Measurements from ENCODE around the gene CSH2.

CSH2 gene

GRCh38 chr17:63830278-63830677, 43.2 kb downstream of the CSH2 start:
- no peak overlapping the region for H3K9ac ChIP-seq (ENCODE audit: low read length)
- H3K23ac ChIP-seq (ENCODE audit: low read length) = no peak overlapping the region
- no peak overlapping the region for H2BK120ac ChIP-seq (ENCODE audit: low read depth, low read length)
- H3K4me3 ChIP-seq (ENCODE audit: low read length) = no peak overlapping the region
- no peak overlapping the region for H3K4ac ChIP-seq (ENCODE audit: low read depth, low read length)
- no peak overlapping the region for H2BK15ac ChIP-seq (replicated peaks; ENCODE audit: low read depth)
- no peak overlapping the region for H4K5ac ChIP-seq (ENCODE audit: low read length)
- no peak overlapping the region for H3K56ac ChIP-seq (ENCODE audit: low read length)
- no peak overlapping the region for H3K4me2 ChIP-seq (ENCODE audit: low read length)
- no peak overlapping the region for H3K27ac ChIP-seq (ENCODE audit: low read depth, low read length)
- no peak overlapping the region for H2BK5ac ChIP-seq (ENCODE audit: low read length)
- no peak for DNase-seq
- H3K27me3 ChIP-seq (ENCODE audit: insufficient read depth, low read length, poor library complexity) = no peaks in the 10 kb centered on the region
- no peak overlapping the region for H3K18ac ChIP-seq (ENCODE audit: low read length)
- no peaks in the 10 kb centered on the region for H3K4me1 ChIP-seq (ENCODE audit: control insufficient read depth, low read depth, low read length)
- H2AK5ac ChIP-seq (ENCODE audit: low read length) = no peak overlapping the region
- peaks cover 21% of the 10 kb centered on the region for H3K79me1 ChIP-seq (ENCODE audit: low read length)
- no CpG with 5 or more reads among the region's 5 CpGs for WGBS (ENCODE audit: extremely low coverage, insufficient coverage, low lambda C conversion rate)
- H3K79me2 ChIP-seq (ENCODE audit: control insufficient read depth, insufficient read depth, low read length) = peaks cover 32% of the 10 kb centered on the region
- no peak overlapping the region for H4K8ac ChIP-seq (ENCODE audit: low read depth, low read length)
- H3K36me3 ChIP-seq (ENCODE audit: control insufficient read depth, insufficient read depth, low read length) = peaks cover 23% of the 10 kb centered on the region

GRCh38 chr17:63828936-63829335, 44.5 kb downstream of the CSH2 start:
- Histone ChIP-seq H3K56ac (ENCODE audit: low read length) (peak overlapping the region; percentile 1), H3K4me1 (ENCODE audit: control insufficient read depth, low read depth, low read length) (no peaks in the 10 kb centered on the region), H3K4ac (ENCODE audit: low read depth, low read length) (no peak overlapping the region), H3K4me3 (ENCODE audit: low read length) (no peak overlapping the region), H3K79me2 (ENCODE audit: control insufficient read depth, insufficient read depth, low read length) (peaks cover 34% of the 10 kb centered on the region), H3K18ac (ENCODE audit: low read length) (no peak overlapping the region), H2BK15ac (replicated peaks; ENCODE audit: low read depth) (no peak overlapping the region), H2AK5ac (ENCODE audit: low read length) (no peak overlapping the region), H3K27me3 (ENCODE audit: insufficient read depth, low read length, poor library complexity) (no peaks in the 10 kb centered on the region), H3K36me3 (ENCODE audit: control insufficient read depth, insufficient read depth, low read length) (peaks cover 24% of the 10 kb centered on the region), H2BK120ac (ENCODE audit: low read depth, low read length) (no peak overlapping the region), H3K23ac (ENCODE audit: low read length) (no peak overlapping the region), H4K5ac (ENCODE audit: low read length) (no peak overlapping the region), H3K4me2 (ENCODE audit: low read length) (no peak overlapping the region), H3K27ac (ENCODE audit: low read depth, low read length) (no peak overlapping the region), H4K8ac (ENCODE audit: low read depth, low read length) (no peak overlapping the region), H3K79me1 (ENCODE audit: low read length) (peaks cover 22% of the 10 kb centered on the region), H2BK5ac (ENCODE audit: low read length) (no peak overlapping the region), H3K9ac (ENCODE audit: low read length) (peak overlapping the region; percentile 95)
- DNase-seq = no peak
- no CpG with 5 or more reads among the region's 3 CpGs for WGBS (ENCODE audit: extremely low coverage, insufficient coverage, low lambda C conversion rate)

GRCh38 chr17:63827801-63828221, 45.7 kb downstream of the CSH2 start:
- no peak for DNase-seq
- no peak overlapping the region for H2BK120ac ChIP-seq (ENCODE audit: low read depth, low read length)
- peak overlapping the region; percentile 57 for H2BK5ac ChIP-seq (ENCODE audit: low read length)
- H3K23ac ChIP-seq (ENCODE audit: low read length) = peak overlapping the region; percentile 83
- H2AK5ac ChIP-seq (ENCODE audit: low read length) = no peak overlapping the region
- H3K4me1 ChIP-seq (ENCODE audit: control insufficient read depth, low read depth, low read length) = no peaks in the 10 kb centered on the region
- no peak overlapping the region for H4K5ac ChIP-seq (ENCODE audit: low read length)
- no peak overlapping the region for H2BK15ac ChIP-seq (replicated peaks; ENCODE audit: low read depth)
- no peak overlapping the region for H4K8ac ChIP-seq (ENCODE audit: low read depth, low read length)
- H3K4me3 ChIP-seq (ENCODE audit: low read length) = peak overlapping the region; percentile 94
- peaks cover 34% of the 10 kb centered on the region for H3K79me2 ChIP-seq (ENCODE audit: control insufficient read depth, insufficient read depth, low read length)
- no CpG with 5 or more reads among the region's 19 CpGs for WGBS (ENCODE audit: extremely low coverage, insufficient coverage, low lambda C conversion rate)
- H3K4me2 ChIP-seq (ENCODE audit: low read length) = peak overlapping the region; percentile 65
- H3K36me3 ChIP-seq (ENCODE audit: control insufficient read depth, insufficient read depth, low read length) = peaks cover 23% of the 10 kb centered on the region
- peak overlapping the region; percentile 11 for H3K18ac ChIP-seq (ENCODE audit: low read length)
- peak overlapping the region; percentile 95 for H3K9ac ChIP-seq (ENCODE audit: low read length)
- peak overlapping the region; percentile 4 for H3K27ac ChIP-seq (ENCODE audit: low read depth, low read length)
- no peaks in the 10 kb centered on the region for H3K27me3 ChIP-seq (ENCODE audit: insufficient read depth, low read length, poor library complexity)
- H3K56ac ChIP-seq (ENCODE audit: low read length) = peak overlapping the region; percentile 98
- peak overlapping the region; percentile 73 for H3K4ac ChIP-seq (ENCODE audit: low read depth, low read length)
- peaks cover 24% of the 10 kb centered on the region for H3K79me1 ChIP-seq (ENCODE audit: low read length)

GRCh38 chr17:63827002-63827800, 46.3 kb downstream of the CSH2 start, which contains the start of the genes FTSJ3 and PSMC5:
Gene FTSJ3, minus strand, starts transcription at chr17:63827663. Its CDS starts 761 bp downstream, at chr17:63826902.
Gene PSMC5, plus strand, starts transcription at chr17:63827431. Its CDS starts 60 bp downstream, at chr17:63827491.
- Histone ChIP-seq H3K18ac (ENCODE audit: low read length) (peak within 1 kb of the TSS; percentile 11), H2BK15ac (replicated peaks; ENCODE audit: low read depth) (no peak within 1 kb of the TSS), H4K8ac (ENCODE audit: low read depth, low read length) (no peak within 1 kb of the TSS), H3K27ac (ENCODE audit: low read depth, low read length) (peak within 1 kb of the TSS; percentile 10), H2BK120ac (ENCODE audit: low read depth, low read length) (no peak within 1 kb of the TSS), H3K23ac (ENCODE audit: low read length) (peak within 1 kb of the TSS; percentile 83), H3K4me3 (ENCODE audit: low read length) (peak within 1 kb of the TSS; percentile 94), H3K4me1 (ENCODE audit: control insufficient read depth, low read depth, low read length) (no peaks in the 10 kb centered on the region), H3K9ac (ENCODE audit: low read length) (peak within 1 kb of the TSS; percentile 95), H3K27me3 (ENCODE audit: insufficient read depth, low read length, poor library complexity) (no peaks in the 10 kb centered on the region), H2AK5ac (ENCODE audit: low read length) (no peak within 1 kb of the TSS), H2BK5ac (ENCODE audit: low read length) (peak within 1 kb of the TSS; percentile 99), H3K79me1 (ENCODE audit: low read length) (peaks cover 24% of the 10 kb centered on the region), H3K4me2 (ENCODE audit: low read length) (peak within 1 kb of the TSS; percentile 65), H3K56ac (ENCODE audit: low read length) (peak within 1 kb of the TSS; percentile 98), H3K79me2 (ENCODE audit: control insufficient read depth, insufficient read depth, low read length) (peaks cover 34% of the 10 kb centered on the region), H4K5ac (ENCODE audit: low read length) (peak within 1 kb of the TSS; percentile 99), H3K36me3 (ENCODE audit: control insufficient read depth, insufficient read depth, low read length) (peaks cover 26% of the 10 kb centered on the region), H3K4ac (ENCODE audit: low read depth, low read length) (peak within 1 kb of the TSS; percentile 73)
- DNase-seq = peak; percentile 97
- no CpG with 5 or more reads among the region's 58 CpGs for WGBS (ENCODE audit: extremely low coverage, insufficient coverage, low lambda C conversion rate)

GRCh38 chr17:63826468-63827001, 46.9 kb downstream of the CSH2 start:
- peaks cover 34% of the 10 kb centered on the region for H3K79me2 ChIP-seq (ENCODE audit: control insufficient read depth, insufficient read depth, low read length)

More at GRCh38 chr17:63826468-63827001, 46.9 kb downstream of the CSH2 start:
- H2BK15ac ChIP-seq (replicated peaks; ENCODE audit: low read depth) = no peak overlapping the region
- no peak overlapping the region for H2AK5ac ChIP-seq (ENCODE audit: low read length)
- peak overlapping the region; percentile 92 for H3K4me3 ChIP-seq (ENCODE audit: low read length)
- no peak overlapping the region for H3K18ac ChIP-seq (ENCODE audit: low read length)
- DNase-seq = peak; percentile 67
- H3K4me2 ChIP-seq (ENCODE audit: low read length) = peak overlapping the region; percentile 54
- H3K9ac ChIP-seq (ENCODE audit: low read length) = peak overlapping the region; percentile 95
- no peak overlapping the region for H4K8ac ChIP-seq (ENCODE audit: low read depth, low read length)
- peak overlapping the region; percentile 10 for H3K27ac ChIP-seq (ENCODE audit: low read depth, low read length)
- peaks cover 28% of the 10 kb centered on the region for H3K36me3 ChIP-seq (ENCODE audit: control insufficient read depth, insufficient read depth, low read length)
- H3K23ac ChIP-seq (ENCODE audit: low read length) = peak overlapping the region; percentile 20
- no peak overlapping the region for H2BK5ac ChIP-seq (ENCODE audit: low read length)
- no CpG with 5 or more reads among the region's 31 CpGs for WGBS (ENCODE audit: extremely low coverage, insufficient coverage, low lambda C conversion rate)
- H4K5ac ChIP-seq (ENCODE audit: low read length) = no peak overlapping the region
- H3K4me1 ChIP-seq (ENCODE audit: control insufficient read depth, low read depth, low read length) = no peaks in the 10 kb centered on the region
- H3K27me3 ChIP-seq (ENCODE audit: insufficient read depth, low read length, poor library complexity) = no peaks in the 10 kb centered on the region
- peaks cover 24% of the 10 kb centered on the region for H3K79me1 ChIP-seq (ENCODE audit: low read length)
- no peak overlapping the region for H2BK120ac ChIP-seq (ENCODE audit: low read depth, low read length)
- H3K4ac ChIP-seq (ENCODE audit: low read depth, low read length) = no peak overlapping the region
- peak overlapping the region; percentile 96 for H3K56ac ChIP-seq (ENCODE audit: low read length)

All from mesendoderm (in vitro differentiated cells).